Body of pancreas (tissue), 4 donors: ENCODE data around the gene CRTAP.

Source experiments
- CTCF ChIP-seq, 7 experiments: fragments of 450-650 bp in 4 of 7; fragments of 200-600 bp in 3 of 7; sonication (generic) in 3 of 7; IDR thresholded peaks; one replicate each; pipeline ENCODE4 v1.5.1; 2016 to 2019; ENCODE audit warnings: antibody characterized with exemption in 7 of 7
- POLR2A ChIP-seq, 3 donors: fragments of 450-650 bp; IDR thresholded peaks; one replicate each; pipeline ENCODE4 v1.6.1; 2016; ENCODE audit warnings: antibody characterized with exemption in 3 of 3, mild to moderate bottlenecking in 2 of 3

GRCh38 chr3:33179132-33179531 lies 65.3 kb downstream of the CRTAP start:
- no peak for TF ChIP-seq CTCF (IDR thresholded peaks at IDR 0.05)
- TF ChIP-seq POLR2A (IDR thresholded peaks at IDR 0.05), result no peak
